ENCODE measurements around the gene ITGA1.

The ITGA1 gene

GRCh38 chr5:52915176-52915875 lies 127.6 kb downstream of the ITGA1 start:
- Histone ChIP-seq H3K9me3 (ENCODE audit: control insufficient read depth in 5 of 5, low read length in 5 of 5) (no peaks in the 10 kb centered on the region), H3K36me3 (ENCODE audit: control insufficient read depth in 5 of 5, insufficient read depth in 5 of 5, low read length in 5 of 5) (peaks cover 8 to 16% (median 13%) of the 10 kb centered on the region in 5 donors), H3K27ac (ENCODE audit: low read depth, low read length) (peak overlapping the region; percentile 65), H3K9ac (ENCODE audit: low read length in 5 of 5) (peak overlapping the region in 1 of 5 donors; percentile 20), H3K27me3 (ENCODE audit: control insufficient read depth in 5 of 5, insufficient read depth in 4 of 5, low read length in 5 of 5) (no peaks in the 10 kb centered on the region), H3K4me1 (ENCODE audit: control insufficient read depth in 5 of 5, insufficient read depth in 5 of 5, low read length in 5 of 5) (peaks cover 0 to 9% (median under 1%) of the 10 kb centered on the region in 5 donors), H3K4me3 (ENCODE audit: low read depth in 1 of 5, low read length in 5 of 5) (peak overlapping the region; percentile 11 to 53 (median 37))

- H3K9me3 ChIP-seq (ENCODE audit: control insufficient read depth in 5 of 5, low read length in 5 of 5), result no peaks in the 10 kb centered on the region
- no peak overlapping the region for H3K27ac ChIP-seq (ENCODE audit: low read depth, low read length)
- no peaks in the 10 kb centered on the region for H3K27me3 ChIP-seq (ENCODE audit: control insufficient read depth in 5 of 5, insufficient read depth in 4 of 5, low read length in 5 of 5)
- no peak overlapping the region for H3K9ac ChIP-seq (ENCODE audit: low read length in 5 of 5)
- H3K36me3 ChIP-seq (ENCODE audit: control insufficient read depth in 5 of 5, insufficient read depth in 5 of 5, low read length in 5 of 5), result peaks cover 11 to 29% (median 26%) of the 10 kb centered on the region in 5 donors
- peaks cover 0 to 9% (median 5%) of the 10 kb centered on the region in 5 donors for H3K4me1 ChIP-seq (ENCODE audit: control insufficient read depth in 5 of 5, insufficient read depth in 5 of 5, low read length in 5 of 5)
- H3K4me3 ChIP-seq (ENCODE audit: low read depth in 1 of 5, low read length in 5 of 5), result no peak overlapping the region
Observed at GRCh38 chr5:52920929-52921328, 133.2 kb downstream of the ITGA1 start.

GRCh38 chr5:52922384-52922783 lies 134.7 kb downstream of the ITGA1 start:
- Histone ChIP-seq H3K4me1 (ENCODE audit: control insufficient read depth in 5 of 5, insufficient read depth in 5 of 5, low read length in 5 of 5) (peaks cover 0 to 9% (median 5%) of the 10 kb centered on the region in 5 donors), H3K9me3 (ENCODE audit: control insufficient read depth in 5 of 5, low read length in 5 of 5) (no peaks in the 10 kb centered on the region), H3K27ac (ENCODE audit: low read depth, low read length) (no peak overlapping the region), H3K4me3 (ENCODE audit: low read depth in 1 of 5, low read length in 5 of 5) (no peak overlapping the region), H3K36me3 (ENCODE audit: control insufficient read depth in 5 of 5, insufficient read depth in 5 of 5, low read length in 5 of 5) (peaks cover 11 to 31% (median 22%) of the 10 kb centered on the region in 5 donors), H3K27me3 (ENCODE audit: control insufficient read depth in 5 of 5, insufficient read depth in 4 of 5, low read length in 5 of 5) (no peaks in the 10 kb centered on the region), H3K9ac (ENCODE audit: low read length in 5 of 5) (no peak overlapping the region)

GRCh38 chr5:52924456-52924855 lies 136.7 kb downstream of the ITGA1 start:
- peaks cover 12 to 36% (median 24%) of the 10 kb centered on the region in 5 donors for H3K36me3 ChIP-seq (ENCODE audit: control insufficient read depth in 5 of 5, insufficient read depth in 5 of 5, low read length in 5 of 5)
- H3K9me3 ChIP-seq (ENCODE audit: control insufficient read depth in 5 of 5, low read length in 5 of 5), result no peaks in the 10 kb centered on the region
- H3K9ac ChIP-seq (ENCODE audit: low read length in 5 of 5), result no peak overlapping the region
- no peaks in the 10 kb centered on the region for H3K27me3 ChIP-seq (ENCODE audit: control insufficient read depth in 5 of 5, insufficient read depth in 4 of 5, low read length in 5 of 5)
- H3K27ac ChIP-seq (ENCODE audit: low read depth, low read length), result no peak overlapping the region
- no peak overlapping the region for H3K4me3 ChIP-seq (ENCODE audit: low read depth in 1 of 5, low read length in 5 of 5)
- peaks cover 0 to 9% (median 5%) of the 10 kb centered on the region in 5 donors for H3K4me1 ChIP-seq (ENCODE audit: control insufficient read depth in 5 of 5, insufficient read depth in 5 of 5, low read length in 5 of 5)

- no peaks in the 10 kb centered on the region for H3K27me3 ChIP-seq (ENCODE audit: control insufficient read depth in 5 of 5, insufficient read depth in 4 of 5, low read length in 5 of 5)
- H3K4me1 ChIP-seq (ENCODE audit: control insufficient read depth in 5 of 5, insufficient read depth in 5 of 5, low read length in 5 of 5), result peaks cover 0 to 9% (median 5%) of the 10 kb centered on the region in 5 donors
- no peaks in the 10 kb centered on the region for H3K9me3 ChIP-seq (ENCODE audit: control insufficient read depth in 5 of 5, low read length in 5 of 5)
- H3K36me3 ChIP-seq (ENCODE audit: control insufficient read depth in 5 of 5, insufficient read depth in 5 of 5, low read length in 5 of 5), result peaks cover 15 to 37% (median 24%) of the 10 kb centered on the region in 5 donors
- no peak overlapping the region for H3K27ac ChIP-seq (ENCODE audit: low read depth, low read length)
- no peak overlapping the region for H3K9ac ChIP-seq (ENCODE audit: low read length in 5 of 5)
- no peak overlapping the region for H3K4me3 ChIP-seq (ENCODE audit: low read depth in 1 of 5, low read length in 5 of 5)
Observed at GRCh38 chr5:52925001-52925400, 137.3 kb downstream of the ITGA1 start.

GRCh38 chr5:52928689-52929088 lies 141.0 kb downstream of the ITGA1 start:
- no peak overlapping the region for H3K9ac ChIP-seq (ENCODE audit: low read length in 5 of 5)
- H3K4me3 ChIP-seq (ENCODE audit: low read depth in 1 of 5, low read length in 5 of 5), result no peak overlapping the region
- peaks cover 25 to 47% (median 30%) of the 10 kb centered on the region in 5 donors for H3K36me3 ChIP-seq (ENCODE audit: control insufficient read depth in 5 of 5, insufficient read depth in 5 of 5, low read length in 5 of 5)
- H3K27me3 ChIP-seq (ENCODE audit: control insufficient read depth in 5 of 5, insufficient read depth in 4 of 5, low read length in 5 of 5), result no peaks in the 10 kb centered on the region
- H3K9me3 ChIP-seq (ENCODE audit: control insufficient read depth in 5 of 5, low read length in 5 of 5), result no peaks in the 10 kb centered on the region
- no peak overlapping the region for H3K27ac ChIP-seq (ENCODE audit: low read depth, low read length)
- H3K4me1 ChIP-seq (ENCODE audit: control insufficient read depth in 5 of 5, insufficient read depth in 5 of 5, low read length in 5 of 5), result peaks cover 0 to 8% (median 0%) of the 10 kb centered on the region in 5 donors

GRCh38 chr5:52938226-52938625 lies 150.5 kb downstream of the ITGA1 start:
- no peaks in the 10 kb centered on the region for H3K9me3 ChIP-seq (ENCODE audit: control insufficient read depth in 5 of 5, low read length in 5 of 5)
- H3K4me1 ChIP-seq (ENCODE audit: control insufficient read depth in 5 of 5, insufficient read depth in 5 of 5, low read length in 5 of 5), result no peaks in the 10 kb centered on the region
- peaks cover 25 to 41% (median 33%) of the 10 kb centered on the region in 5 donors for H3K36me3 ChIP-seq (ENCODE audit: control insufficient read depth in 5 of 5, insufficient read depth in 5 of 5, low read length in 5 of 5)
- no peak overlapping the region for H3K27ac ChIP-seq (ENCODE audit: low read depth, low read length)
- no peak overlapping the region for H3K4me3 ChIP-seq (ENCODE audit: low read depth in 1 of 5, low read length in 5 of 5)
- H3K9ac ChIP-seq (ENCODE audit: low read length in 5 of 5), result no peak overlapping the region
- no peaks in the 10 kb centered on the region for H3K27me3 ChIP-seq (ENCODE audit: control insufficient read depth in 5 of 5, insufficient read depth in 4 of 5, low read length in 5 of 5)

GRCh38 chr5:52943285-52943684 lies 155.6 kb downstream of the ITGA1 start:
- Histone ChIP-seq H3K4me3 (ENCODE audit: low read depth in 1 of 5, low read length in 5 of 5) (no peak overlapping the region), H3K9ac (ENCODE audit: low read length in 5 of 5) (no peak overlapping the region), H3K27me3 (ENCODE audit: control insufficient read depth in 5 of 5, insufficient read depth in 4 of 5, low read length in 5 of 5) (no peaks in the 10 kb centered on the region), H3K36me3 (ENCODE audit: control insufficient read depth in 5 of 5, insufficient read depth in 5 of 5, low read length in 5 of 5) (peaks cover 21 to 50% (median 36%) of the 10 kb centered on the region in 5 donors), H3K27ac (ENCODE audit: low read depth, low read length) (no peak overlapping the region), H3K9me3 (ENCODE audit: control insufficient read depth in 5 of 5, low read length in 5 of 5) (no peaks in the 10 kb centered on the region), H3K4me1 (ENCODE audit: control insufficient read depth in 5 of 5, insufficient read depth in 5 of 5, low read length in 5 of 5) (peaks cover 0 to 4% (median 3%) of the 10 kb centered on the region in 5 donors)

GRCh38 chr5:52943808-52944207 lies 156.1 kb downstream of the ITGA1 start:
- Histone ChIP-seq H3K4me3 (ENCODE audit: low read depth in 1 of 5, low read length in 5 of 5) (no peak overlapping the region), H3K27ac (ENCODE audit: low read depth, low read length) (no peak overlapping the region), H3K4me1 (ENCODE audit: control insufficient read depth in 5 of 5, insufficient read depth in 5 of 5, low read length in 5 of 5) (peaks cover 0 to 8% (median 3%) of the 10 kb centered on the region in 5 donors), H3K9me3 (ENCODE audit: control insufficient read depth in 5 of 5, low read length in 5 of 5) (no peaks in the 10 kb centered on the region), H3K27me3 (ENCODE audit: control insufficient read depth in 5 of 5, insufficient read depth in 4 of 5, low read length in 5 of 5) (no peaks in the 10 kb centered on the region), H3K9ac (ENCODE audit: low read length in 5 of 5) (no peak overlapping the region), H3K36me3 (ENCODE audit: control insufficient read depth in 5 of 5, insufficient read depth in 5 of 5, low read length in 5 of 5) (peaks cover 20 to 46% (median 32%) of the 10 kb centered on the region in 5 donors)

- H3K27ac ChIP-seq (ENCODE audit: low read depth, low read length), result no peak overlapping the region
- H3K4me1 ChIP-seq (ENCODE audit: control insufficient read depth in 5 of 5, insufficient read depth in 5 of 5, low read length in 5 of 5), result peaks cover 0 to 8% (median 3%) of the 10 kb centered on the region in 5 donors
- no peaks in the 10 kb centered on the region for H3K9me3 ChIP-seq (ENCODE audit: control insufficient read depth in 5 of 5, low read length in 5 of 5)
- H3K27me3 ChIP-seq (ENCODE audit: control insufficient read depth in 5 of 5, insufficient read depth in 4 of 5, low read length in 5 of 5), result no peaks in the 10 kb centered on the region
- H3K4me3 ChIP-seq (ENCODE audit: low read depth in 1 of 5, low read length in 5 of 5), result peak overlapping the region in 3 of 5 donors; percentile 45 to 68 (median 52)
- peak overlapping the region in 3 of 5 donors; percentile 2 to 19 (median 15) for H3K9ac ChIP-seq (ENCODE audit: low read length in 5 of 5)
- H3K36me3 ChIP-seq (ENCODE audit: control insufficient read depth in 5 of 5, insufficient read depth in 5 of 5, low read length in 5 of 5), result peaks cover 13 to 45% (median 31%) of the 10 kb centered on the region in 5 donors
Observed at GRCh38 chr5:52945040-52945439, 157.3 kb downstream of the ITGA1 start.

All from subcutaneous abdominal adipose tissue (tissue), 5 donors.